WERI-Rb-1 (cell line): ENCODE measurements around the gene SCO2.

Source experiments
- DNase-seq: peaks from one replicate; pipeline ENCODE4 v3.0.0-alpha.2; 2020
- H3K27ac ChIP-seq: fragments of 250-450 bp; sonication (Bioruptor Pico); 2 replicates; pipeline ENCODE4 v1.5.1; 2020; ENCODE audit warnings: mild to moderate bottlenecking, moderate library complexity
- H3K27me3 ChIP-seq: fragments of 250-450 bp; sonication (Bioruptor Pico); 2 replicates; pipeline ENCODE4 v1.5.1; 2021; ENCODE audit warnings: mild to moderate bottlenecking, low read depth, moderate library complexity; ENCODE audit not compliant: insufficient read depth, severe bottlenecking
- H3K36me3 ChIP-seq: fragments of 250-450 bp; sonication (Bioruptor Pico); 2 replicates; pipeline ENCODE4 v1.5.1; 2020; ENCODE audit warnings: mild to moderate bottlenecking, moderate library complexity
- H3K4me3 ChIP-seq: 2 replicates; pipeline ENCODE4 v1.5.1; 2011; ENCODE audit warnings: low read depth, mild to moderate bottlenecking, control low read depth, low read length
- H3K9me3 ChIP-seq: fragments of 250-450 bp; sonication (Bioruptor Pico); 2 replicates; pipeline ENCODE4 v1.5.1; 2021; ENCODE audit warnings: mild to moderate bottlenecking, moderate library complexity; ENCODE audit not compliant: severe bottlenecking
- CTCF ChIP-seq: IDR thresholded peaks from 2 replicates; pipeline ENCODE4 v1.5.1; 2011; ENCODE audit warnings: low read depth, mild to moderate bottlenecking, control low read depth, inconsistent platforms, low read length

The SCO2 gene

GRCh38 chr22:50506611-50507420 is 18.6 kb downstream of the SCO2 start:
- DNase-seq = no peak
- H3K27me3 ChIP-seq = no peaks in the 10 kb centered on the region
- peak overlapping the region; percentile 92 for H3K27ac ChIP-seq
- peak overlapping the region; percentile 94 for H3K4me3 ChIP-seq
- H3K36me3 ChIP-seq = peaks cover 53% of the 10 kb centered on the region
- no peaks in the 10 kb centered on the region for H3K9me3 ChIP-seq
- TF ChIP-seq CTCF = no peak

GRCh38 chr22:50505776-50506610 is 19.4 kb downstream of the SCO2 start:
- peaks cover 50% of the 10 kb centered on the region for H3K36me3 ChIP-seq
- peak overlapping the region; percentile 43 for H3K27ac ChIP-seq
- no peaks in the 10 kb centered on the region for H3K27me3 ChIP-seq
- H3K4me3 ChIP-seq = no peak overlapping the region; the same call in 1 of the 2 replicates
- TF ChIP-seq CTCF = no peak
- no peak for DNase-seq
- no peaks in the 10 kb centered on the region for H3K9me3 ChIP-seq

- no peak for DNase-seq
- no peak overlapping the region for H3K27ac ChIP-seq
- no peak for TF ChIP-seq CTCF
- no peaks in the 10 kb centered on the region for H3K9me3 ChIP-seq
- no peaks in the 10 kb centered on the region for H3K27me3 ChIP-seq
- H3K36me3 ChIP-seq = peaks cover 44% of the 10 kb centered on the region
- H3K4me3 ChIP-seq = no peak overlapping the region
These were observed 20.1 kb downstream of the SCO2 start for GRCh38 chr22:50505276-50505775.

- peaks cover 37% of the 10 kb centered on the region for H3K36me3 ChIP-seq
- H3K9me3 ChIP-seq = no peaks in the 10 kb centered on the region
- H3K27me3 ChIP-seq = no peaks in the 10 kb centered on the region
- no peak overlapping the region for H3K27ac ChIP-seq
- TF ChIP-seq CTCF = no peak
- H3K4me3 ChIP-seq = no peak overlapping the region
- DNase-seq = no peak
These were observed 20.8 kb downstream of the SCO2 start for GRCh38 chr22:50504369-50505211.

- H3K36me3 ChIP-seq = peaks cover 32% of the 10 kb centered on the region
- H3K27me3 ChIP-seq = no peaks in the 10 kb centered on the region
- 0 out of 2 replicates have a peak, but pooled peaks have one; percentile 20 for TF ChIP-seq CTCF
- no peak overlapping the region for H3K27ac ChIP-seq
- no peaks in the 10 kb centered on the region for H3K9me3 ChIP-seq
- DNase-seq = no peak
- no peak overlapping the region for H3K4me3 ChIP-seq
These were observed 21.8 kb downstream of the SCO2 start for GRCh38 chr22:50503475-50504145.
